ENCODE results near the gene SPACA5B.
"Not testable (repeated sequence)": the region's sequence is repeated elsewhere in the genome, so short reads cannot be mapped to it uniquely, and the experiment has no call there.

The SPACA5B gene

DNA sequence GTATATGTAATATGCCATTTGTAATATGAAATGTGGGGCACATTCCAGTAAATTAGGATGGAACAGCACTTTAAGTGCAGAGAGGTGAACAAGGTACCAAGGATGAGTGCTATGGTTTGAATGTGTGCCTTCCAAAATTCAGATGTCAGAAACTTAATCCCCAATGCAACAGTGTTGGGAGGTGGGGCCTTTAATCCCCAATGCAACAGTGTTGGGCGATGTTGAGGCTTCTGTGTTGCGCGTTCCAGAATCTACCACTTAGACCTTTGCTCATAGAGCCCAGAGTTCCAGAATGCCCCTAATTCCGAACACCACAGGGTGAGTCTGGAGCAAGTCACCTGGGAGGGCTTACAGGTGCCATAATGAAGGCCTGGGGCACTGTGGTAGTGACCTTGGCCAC, at the start of gene SPACA5B:
Gene SPACA5B (plus strand): TSS at position 301 of the 400 bp plus-strand sequence. CDS start 62 bp downstream, at position 363.
- TF ChIP-seq, protein P1, sequence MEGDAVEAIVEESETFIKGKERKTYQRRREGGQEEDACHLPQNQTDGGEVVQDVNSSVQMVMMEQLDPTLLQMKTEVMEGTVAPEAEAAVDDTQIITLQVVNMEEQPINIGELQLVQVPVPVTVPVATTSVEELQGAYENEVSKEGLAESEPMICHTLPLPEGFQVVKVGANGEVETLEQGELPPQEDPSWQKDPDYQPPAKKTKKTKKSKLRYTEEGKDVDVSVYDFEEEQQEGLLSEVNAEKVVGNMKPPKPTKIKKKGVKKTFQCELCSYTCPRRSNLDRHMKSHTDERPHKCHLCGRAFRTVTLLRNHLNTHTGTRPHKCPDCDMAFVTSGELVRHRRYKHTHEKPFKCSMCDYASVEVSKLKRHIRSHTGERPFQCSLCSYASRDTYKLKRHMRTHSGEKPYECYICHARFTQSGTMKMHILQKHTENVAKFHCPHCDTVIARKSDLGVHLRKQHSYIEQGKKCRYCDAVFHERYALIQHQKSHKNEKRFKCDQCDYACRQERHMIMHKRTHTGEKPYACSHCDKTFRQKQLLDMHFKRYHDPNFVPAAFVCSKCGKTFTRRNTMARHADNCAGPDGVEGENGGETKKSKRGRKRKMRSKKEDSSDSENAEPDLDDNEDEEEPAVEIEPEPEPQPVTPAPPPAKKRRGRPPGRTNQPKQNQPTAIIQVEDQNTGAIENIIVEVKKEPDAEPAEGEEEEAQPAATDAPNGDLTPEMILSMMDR (IDR thresholded peaks at IDR 0.05) = not testable (repeated sequence)

DNA sequence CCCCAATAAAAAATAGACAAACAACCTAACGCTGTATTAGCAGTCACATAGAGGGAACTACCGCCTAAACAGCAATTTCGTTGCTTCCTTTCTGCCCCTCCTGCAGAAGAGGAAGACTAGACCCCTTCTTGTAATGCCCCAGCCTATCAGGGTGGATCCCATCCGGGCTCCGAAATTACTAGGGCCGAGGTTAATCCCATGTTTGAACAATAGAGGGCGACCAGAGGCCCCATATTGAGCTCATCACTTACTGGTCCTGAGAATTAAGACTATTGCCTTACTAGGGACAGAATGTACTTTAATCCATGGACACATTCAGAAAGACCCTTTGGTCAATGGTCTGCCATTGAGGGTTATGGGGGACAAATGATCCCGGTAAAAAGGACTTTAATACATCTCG, 47.2 kb upstream of the SPACA5B start:
- TF ChIP-seq, protein P1 (IDR thresholded peaks at IDR 0.05) = peak; percentile 54

DNA sequence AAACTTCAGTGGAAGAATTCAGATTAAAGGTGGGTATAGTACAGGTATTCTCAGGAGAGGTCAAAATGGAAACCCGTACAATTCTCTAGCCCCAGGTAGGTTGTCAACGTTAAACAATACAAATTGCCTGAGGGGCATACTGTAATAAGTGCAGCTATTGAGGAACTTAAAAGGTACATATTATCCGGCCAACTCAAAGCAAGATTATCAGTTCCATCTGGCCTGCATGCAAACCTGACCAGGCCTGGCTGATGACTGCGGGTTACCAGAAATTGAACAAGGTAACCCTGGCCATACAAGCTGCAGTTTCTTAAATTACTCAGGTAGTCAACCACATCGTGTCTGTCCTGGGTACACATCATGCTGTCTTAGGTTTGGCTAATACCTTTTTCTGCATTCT, 46.7 kb upstream of the SPACA5B start:
- TF ChIP-seq, protein P1 (IDR thresholded peaks at IDR 0.05) = no peak

DNA sequence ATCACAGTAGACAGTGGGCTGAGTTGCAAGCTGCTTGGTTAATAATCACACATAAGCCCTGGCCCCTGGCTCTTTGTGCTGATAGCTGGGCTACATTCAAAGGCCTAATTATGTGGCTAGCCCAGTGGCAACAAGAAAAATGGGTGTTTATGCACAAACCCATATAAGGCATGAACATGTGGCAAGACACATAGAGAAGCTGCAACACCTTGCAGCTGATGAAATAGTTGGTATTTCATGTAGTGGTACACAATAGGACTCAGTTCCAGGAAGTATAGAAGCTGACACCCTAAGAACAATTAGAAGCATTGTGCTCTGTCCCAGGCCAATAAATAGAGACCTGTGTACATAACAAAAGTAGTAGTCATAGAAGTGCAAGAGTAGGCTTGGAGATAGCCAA, 44.3 kb upstream of the SPACA5B start:
- TF ChIP-seq, protein P1 (IDR thresholded peaks at IDR 0.05) = no peak

DNA sequence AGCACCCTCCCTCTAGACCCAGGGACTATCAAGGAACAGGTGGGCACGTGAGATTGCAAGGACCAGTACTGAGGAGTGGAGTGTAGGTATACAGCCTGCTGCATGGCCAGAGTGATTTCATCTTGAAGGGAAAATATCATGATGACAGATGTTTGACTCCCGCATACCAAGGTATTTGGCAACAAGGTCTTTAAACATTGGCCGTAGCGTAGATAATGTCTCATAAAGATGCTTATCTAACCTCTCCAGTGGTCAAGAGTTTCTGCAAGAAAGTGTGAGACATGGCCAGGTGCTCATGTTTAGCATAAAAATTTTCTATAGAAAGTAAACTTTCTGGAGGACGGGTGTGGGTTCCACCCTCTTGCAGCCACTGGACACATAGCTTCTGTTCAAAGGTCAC, 40.3 kb upstream of the SPACA5B start:
- TF ChIP-seq, protein P1 (IDR thresholded peaks at IDR 0.05) = no peak

DNA sequence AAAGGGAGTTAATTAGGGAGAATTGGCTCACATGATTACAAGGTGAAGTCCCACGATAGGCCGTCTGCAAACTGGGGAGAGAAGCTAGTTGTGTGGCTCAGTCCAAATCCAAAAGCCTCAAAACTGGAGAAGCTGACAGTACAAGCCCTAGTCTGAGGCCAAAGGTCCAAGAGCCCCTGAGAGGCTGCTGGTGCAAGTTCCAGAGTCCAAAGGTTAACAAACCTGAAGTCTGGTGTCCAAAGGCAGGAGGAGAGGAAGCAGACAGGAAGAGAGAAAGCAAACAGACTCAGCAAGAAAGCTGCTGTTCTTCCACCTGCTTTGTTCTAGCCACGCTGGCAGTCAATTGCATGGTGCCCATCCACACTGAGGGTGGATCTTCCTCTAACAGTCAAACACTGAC, 29.0 kb upstream of the SPACA5B start:
- TF ChIP-seq, protein P1 (IDR thresholded peaks at IDR 0.05) = no peak

DNA sequence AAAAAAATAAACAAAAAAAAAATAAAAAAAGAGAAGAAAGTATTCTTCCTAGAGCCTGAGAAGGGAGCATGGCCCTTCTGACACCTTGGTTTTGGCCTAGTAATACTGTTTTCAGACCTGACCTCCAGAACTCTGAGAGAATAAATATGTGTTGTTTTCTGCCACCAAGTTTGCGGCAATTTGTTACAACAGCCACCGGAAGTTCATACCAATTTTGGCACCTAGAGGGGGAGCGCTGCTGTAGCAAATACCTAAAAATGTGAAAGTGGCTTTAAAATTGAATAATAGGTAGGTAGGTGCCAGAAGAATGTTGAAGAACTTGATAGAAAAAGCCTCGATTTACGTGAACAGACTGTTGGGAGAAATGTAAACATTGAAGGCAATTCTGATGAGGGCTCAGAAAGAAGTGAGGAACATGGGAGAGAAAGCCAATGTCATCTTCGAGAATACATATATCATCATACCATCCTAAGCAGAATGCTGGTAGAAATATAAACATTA, 27.5 kb upstream of the SPACA5B start:
- TF ChIP-seq, protein P1 (IDR thresholded peaks at IDR 0.05) = no peak

DNA sequence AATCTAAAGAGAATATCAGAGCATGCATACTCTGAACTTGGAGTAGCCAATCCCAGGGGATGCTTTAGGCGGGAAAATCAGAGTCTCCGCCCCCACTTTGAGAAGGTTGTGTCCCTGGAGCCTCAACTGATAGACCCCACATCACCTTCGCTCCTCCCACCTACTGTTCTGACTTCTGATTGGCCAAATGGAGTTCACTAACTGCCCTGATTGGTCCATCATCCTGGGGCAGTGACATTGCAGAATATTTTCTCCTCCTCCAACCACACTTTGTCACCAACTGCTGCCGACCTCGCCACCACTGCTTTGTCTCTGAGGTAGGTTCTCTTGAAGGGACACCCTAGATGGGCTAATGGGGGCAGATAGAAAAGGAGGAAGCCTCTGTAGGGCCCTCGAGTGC, 22.7 kb upstream of the SPACA5B start:
- TF ChIP-seq, protein P1 (IDR thresholded peaks at IDR 0.05) = no peak

Measured in LNCAP (cell line).